Endothelial cell of umbilical vein (primary cell): ENCODE results near the gene TMEM87A. TPM values are rescaled to one million over a fixed set of nuclear protein-coding genes. Genes with fewer than 3 reads are reported as not detected.

Source experiments
- BruUV-seq: library from RNA; stranded (reverse); fragments of 400-500 nt; replicated peaks from 2 replicates; lab custom pipeline; 2021; lab: Mats Ljungman, UMichigan
- CTCF ChIA-PET: fragments of 300-600, 350-600 bp; sonication (Branson Sonifier 250); formaldehyde crosslinking; loops from one replicate; lab custom pipeline; 2021; ENCODE audit warnings: antibody characterized with exemption, inconsistent platforms; lab: Charles Lee
- POLR2A ChIA-PET: fragments of 300-600, 350-600 bp; sonication (Branson Sonifier 250); formaldehyde crosslinking; loops from one replicate; lab custom pipeline; 2021; ENCODE audit warnings: antibody characterized with exemption, inconsistent platforms; lab: Charles Lee
- DNase-seq: peaks from one replicate; pipeline ENCODE4 v3.0.0-alpha.2; 2011; ENCODE audit warnings: low read depth, low spot score
- FAIRE-seq: peaks from 2 replicates; lab custom pipeline; 2011; peaks lifted over from hg19 to GRCh38; lab: Jason Lieb, UNC
- H2AFZ ChIP-seq: 2 replicates; pipeline ENCODE4 v1.6.0; 2012; ENCODE audit warnings: low read depth, low read length, control low read depth, inconsistent platforms
- H3K27ac ChIP-seq: 2 replicates; pipeline ENCODE4 v1.5.1; 2011; ENCODE audit warnings: low read depth, mild to moderate bottlenecking, control low read depth, low read length, moderate library complexity; ENCODE audit not compliant: insufficient read depth
- H3K27me3 ChIP-seq, 2 experiments: 2 replicates each; pipeline versions ENCODE4 v1.6.0 to v1.6.1; 2011; ENCODE audit warnings: low read length in 2 of 2, mixed read lengths in 1 of 2; ENCODE audit not compliant: control insufficient read depth in 2 of 2, insufficient read depth in 2 of 2
- H3K36me3 ChIP-seq, 2 experiments: 2 replicates in 1 of 2; 3 replicates in 1 of 2; pipeline ENCODE4 v1.5.1; 2011; ENCODE audit warnings: low read length in 2 of 2, mild to moderate bottlenecking in 1 of 2, moderate library complexity in 1 of 2; ENCODE audit not compliant: control insufficient read depth in 2 of 2, insufficient read depth in 2 of 2; ENCODE audit errors: extremely low read depth in 1 of 2
- H3K4me1 ChIP-seq: 3 replicates; pipeline ENCODE4 v1.5.1; 2011; ENCODE audit warnings: mild to moderate bottlenecking, low read length; ENCODE audit not compliant: control insufficient read depth, insufficient read depth; ENCODE audit errors: extremely low read depth
- H3K4me2 ChIP-seq: 2 replicates; pipeline ENCODE4 v1.6.1; 2011; ENCODE audit warnings: low read length, control low read depth, mixed read lengths; ENCODE audit not compliant: insufficient read depth
- H3K4me3 ChIP-seq, 3 experiments: fragments of 200-600 bp in 1 of 3; sonication (generic), shearing (Covaris generic) in 1 of 3; replicated peaks in 1 of 3; 2 replicates each; pipeline ENCODE4 v1.5.1; 2011 to 2016; ENCODE audit warnings: control low read depth in 3 of 3, low read length in 3 of 3, mild to moderate bottlenecking in 2 of 3, inconsistent platforms in 1 of 3, low read depth in 1 of 3, moderate library complexity in 1 of 3; ENCODE audit not compliant: insufficient read depth in 1 of 3
- H3K79me2 ChIP-seq: 2 replicates; pipeline ENCODE4 v1.6.0; 2012; ENCODE audit warnings: low read length, inconsistent platforms; ENCODE audit not compliant: control insufficient read depth, insufficient read depth
- H3K9ac ChIP-seq: replicated peaks from 2 replicates; pipeline ENCODE3; 2011; ENCODE audit warnings: low read length, control low read depth; ENCODE audit not compliant: insufficient read depth; ENCODE audit errors: extremely low read depth
- H3K9me1 ChIP-seq: replicated peaks from 3 replicates; pipeline ENCODE4 v1.6.0; 2011; ENCODE audit warnings: mild to moderate bottlenecking, low read length; ENCODE audit not compliant: control insufficient read depth, insufficient read depth; ENCODE audit errors: extremely low read depth
- H3K9me3 ChIP-seq: replicated peaks from 2 replicates; pipeline ENCODE4 v1.5.1; 2012; ENCODE audit warnings: low read length, inconsistent platforms; ENCODE audit not compliant: control insufficient read depth, insufficient read depth
- H4K20me1 ChIP-seq: replicated peaks from 2 replicates; pipeline ENCODE3; 2011; ENCODE audit warnings: mild to moderate bottlenecking, low read length; ENCODE audit not compliant: control insufficient read depth, insufficient read depth; ENCODE audit errors: extremely low read depth
- EZH2 ChIP-seq: IDR thresholded peaks from 2 replicates; pipeline ENCODE4 v1.6.1; 2012; ENCODE audit warnings: borderline replicate concordance, low read depth, mild to moderate bottlenecking, moderate library complexity, low read length, inconsistent platforms; ENCODE audit not compliant: severe bottlenecking
- FOS ChIP-seq: IDR thresholded peaks from 2 replicates; pipeline ENCODE4 v1.6.1; 2011; ENCODE audit warnings: mild to moderate bottlenecking, low read length, moderate library complexity, borderline replicate concordance; ENCODE audit not compliant: insufficient read depth
- GATA2 ChIP-seq: IDR thresholded peaks from 2 replicates; pipeline ENCODE4 v1.7.0; 2011; ENCODE audit warnings: low read depth, mild to moderate bottlenecking, moderate library complexity, mixed read lengths, low read length; ENCODE audit not compliant: insufficient read length, insufficient read depth
- JUN ChIP-seq: IDR thresholded peaks from 2 replicates; pipeline ENCODE4 v1.6.1; 2011; ENCODE audit warnings: borderline replicate concordance, low read depth; ENCODE audit not compliant: insufficient read length, insufficient read depth
- MYC ChIP-seq: IDR thresholded peaks from one replicate; pipeline ENCODE4 v1.6.1; 2011; ENCODE audit warnings: mild to moderate bottlenecking, low read depth, low read length
- POLR2A ChIP-seq: IDR thresholded peaks from 2 replicates; pipeline ENCODE4 v1.6.1; 2012; ENCODE audit warnings: low read depth, mild to moderate bottlenecking, control low read depth, low read length
- POLR2AphosphoS5 ChIP-seq: IDR thresholded peaks from 2 replicates; pipeline ENCODE4 v1.6.1; 2012; ENCODE audit warnings: low read depth, mild to moderate bottlenecking, control low read depth, low read length, moderate library complexity; ENCODE audit not compliant: insufficient read depth
- dilution Hi-C: fragments of 300-500 bp; cut with MboI; formaldehyde crosslinking; loops from one replicate; pipeline ENCODE4 v1.15.0; 2019; ENCODE audit warnings: low sequenced_read_pairs; ENCODE audit not compliant: extremely low pct_ligation_motif_present
- intact Hi-C: fragments of 100-400 bp; cut with micrococcal nuclease; formaldehyde crosslinking; loops from one replicate; pipeline ENCODE4 v1.10.0; 2022
- polyA plus RNA-seq, 4 experiments: library from polyadenylated mRNA; depleted of rRNA in 3 of 4; stranded (reverse) in 3 of 4; unstranded in 1 of 4; fragments of >200 nt; gene quantifications; 2 replicates each; pipeline versions ENCODE4 v1.2.1 to v1.2.3, GENCODE V29; 2011 to 2012; ENCODE audit warnings: missing spikeins in 1 of 4
- total RNA-seq: library from RNA; stranded (reverse); gene quantifications from 2 replicates; pipeline ENCODE4 v1.2.3, GENCODE V29; 2021
- TF ChIP-seq, protein P1 (sequence below), 2 donors: IDR thresholded peaks; 1 replicate in 1 of 2; 2 replicates in 1 of 2; pipeline ENCODE4 v1.5.1; 2011; ENCODE audit warnings: low read length in 2 of 2, mild to moderate bottlenecking in 2 of 2, moderate library complexity in 2 of 2, control low read depth in 1 of 2, inconsistent platforms in 1 of 2, low read depth in 1 of 2; ENCODE audit not compliant: insufficient read depth in 1 of 2; ENCODE audit errors: extremely low read depth in 1 of 2
- TF ChIP-seq, protein P2 (sequence below): IDR thresholded peaks from 2 replicates; pipeline ENCODE4 v1.6.1; 2011; ENCODE audit not compliant: insufficient read depth, insufficient read length

TMEM87A gene
- total and polyA plus RNA-seq, 2 donors (not counting 3 experiments of a cell fraction or from before 2014, with no cell fraction given), result 22.3 to 41.1 TPM

DNA sequence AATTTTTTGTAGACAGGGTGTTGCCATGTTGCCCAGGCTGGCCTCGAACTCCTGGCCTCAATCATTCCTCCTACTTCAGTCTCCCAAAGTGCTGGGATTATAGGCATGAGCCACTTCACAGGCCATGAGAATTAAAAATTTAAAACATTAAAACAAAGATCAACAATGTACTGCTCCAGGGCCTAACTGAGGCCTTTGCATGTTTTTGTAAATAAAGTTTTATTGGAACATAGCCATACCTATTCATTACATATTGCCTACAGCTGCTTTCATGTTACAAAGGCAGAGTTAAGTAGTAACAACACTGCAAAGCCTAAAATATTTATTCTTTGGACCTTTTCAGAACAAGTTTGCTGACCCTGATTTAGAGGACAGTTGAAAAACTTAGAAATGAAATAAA lies 74.7 kb downstream of the TMEM87A start:
- no peaks in the 10 kb centered on the region for H3K4me1 ChIP-seq
- FAIRE-seq (no peak), DNase-seq (no peak)
- H3K9me3 ChIP-seq, result no peaks in the 10 kb centered on the region
- H3K4me2 ChIP-seq, result no peak overlapping the region
- CTCF ChIA-PET, result interaction anchor here (1.2 to 1.4 kb wide), 2 partner anchors 11 to 187 kb away, joined by 3 to 4 read pairs; no protein-coding TSS in a partner anchor
- H3K79me2 ChIP-seq, result peaks cover 2% of the 10 kb centered on the region
- BruUV-seq, result no TSS peak
- POLR2A ChIA-PET, result no interaction called here
- no peak overlapping the region for H3K4me3 ChIP-seq
- no peak overlapping the region for H3K27ac ChIP-seq
- H4K20me1 ChIP-seq, result no peaks in the 10 kb centered on the region
- TF ChIP-seq GATA2 (no peak), JUN (no peak), MYC (no peak), EZH2 (no peak), POLR2AphosphoS5 (no peak), POLR2A (no peak), FOS (no peak)
- TF ChIP-seq, protein P1, sequence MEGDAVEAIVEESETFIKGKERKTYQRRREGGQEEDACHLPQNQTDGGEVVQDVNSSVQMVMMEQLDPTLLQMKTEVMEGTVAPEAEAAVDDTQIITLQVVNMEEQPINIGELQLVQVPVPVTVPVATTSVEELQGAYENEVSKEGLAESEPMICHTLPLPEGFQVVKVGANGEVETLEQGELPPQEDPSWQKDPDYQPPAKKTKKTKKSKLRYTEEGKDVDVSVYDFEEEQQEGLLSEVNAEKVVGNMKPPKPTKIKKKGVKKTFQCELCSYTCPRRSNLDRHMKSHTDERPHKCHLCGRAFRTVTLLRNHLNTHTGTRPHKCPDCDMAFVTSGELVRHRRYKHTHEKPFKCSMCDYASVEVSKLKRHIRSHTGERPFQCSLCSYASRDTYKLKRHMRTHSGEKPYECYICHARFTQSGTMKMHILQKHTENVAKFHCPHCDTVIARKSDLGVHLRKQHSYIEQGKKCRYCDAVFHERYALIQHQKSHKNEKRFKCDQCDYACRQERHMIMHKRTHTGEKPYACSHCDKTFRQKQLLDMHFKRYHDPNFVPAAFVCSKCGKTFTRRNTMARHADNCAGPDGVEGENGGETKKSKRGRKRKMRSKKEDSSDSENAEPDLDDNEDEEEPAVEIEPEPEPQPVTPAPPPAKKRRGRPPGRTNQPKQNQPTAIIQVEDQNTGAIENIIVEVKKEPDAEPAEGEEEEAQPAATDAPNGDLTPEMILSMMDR (IDR thresholded peaks at IDR 0.05; ENCODE audit: extremely low read depth in 1 of 2, insufficient read depth in 1 of 2, low read depth in 1 of 2, low read length in 2 of 2), result no peak
- TF ChIP-seq, protein P2, sequence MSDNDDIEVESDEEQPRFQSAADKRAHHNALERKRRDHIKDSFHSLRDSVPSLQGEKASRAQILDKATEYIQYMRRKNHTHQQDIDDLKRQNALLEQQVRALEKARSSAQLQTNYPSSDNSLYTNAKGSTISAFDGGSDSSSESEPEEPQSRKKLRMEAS, result no peak
- no peaks in the 10 kb centered on the region for H3K9me1 ChIP-seq
- no peaks in the 10 kb centered on the region for H3K27me3 ChIP-seq
- H3K36me3 ChIP-seq, result peaks cover 3% of the 10 kb centered on the region in 2 experiments
- no peak overlapping the region for H2AFZ ChIP-seq
- dilution Hi-C loops (no loop called here), intact Hi-C loops (no loop called here)
- H3K9ac ChIP-seq, result no peak overlapping the region
